Liver (tissue), 9 donors: ENCODE data around the gene GDF11. TPM values are rescaled to one million over a fixed set of nuclear protein-coding genes. Genes with fewer than 3 reads are reported as not detected.

Experiments
- DNase-seq: peaks from one replicate; pipeline ENCODE4 v3.0.0-alpha.2; 2017; ENCODE audit warnings: low spot score
- H3K27ac ChIP-seq, 2 donors: one replicate each; pipeline ENCODE4 v1.7.0; 2013; ENCODE audit warnings: inconsistent platforms in 2 of 2, low read length in 2 of 2, control low read depth in 1 of 2, low read depth in 1 of 2, mild to moderate bottlenecking in 1 of 2
- H3K27me3 ChIP-seq, 4 donors: one replicate each; pipeline versions ENCODE4 v1.6.1 to v1.7.0; 2013; ENCODE audit warnings: low read length in 3 of 4, inconsistent platforms in 1 of 4, mild to moderate bottlenecking in 1 of 4, moderate library complexity in 1 of 4; ENCODE audit not compliant: control insufficient read depth in 4 of 4, insufficient read depth in 4 of 4
- H3K36me3 ChIP-seq, 4 donors: one replicate each; pipeline versions ENCODE4 v1.6.1 to v1.7.0; 2013; ENCODE audit warnings: low read length in 3 of 4, mild to moderate bottlenecking in 3 of 4, low read depth in 1 of 4, moderate library complexity in 1 of 4; ENCODE audit not compliant: control insufficient read depth in 4 of 4, insufficient read depth in 3 of 4
- H3K4me1 ChIP-seq, 4 donors: one replicate each; pipeline versions ENCODE4 v1.6.1 to v1.7.0; 2013; ENCODE audit warnings: low read length in 3 of 4, mild to moderate bottlenecking in 3 of 4, moderate library complexity in 1 of 4; ENCODE audit not compliant: control insufficient read depth in 4 of 4, insufficient read depth in 4 of 4
- H3K4me3 ChIP-seq, 3 donors: one replicate each; pipeline versions ENCODE4 v1.6.1 to v1.7.0; 2013; ENCODE audit warnings: low read length in 3 of 3, control low read depth in 1 of 3, low read depth in 1 of 3, mild to moderate bottlenecking in 1 of 3
- H3K9ac ChIP-seq, 2 donors: one replicate each; pipeline ENCODE4 v1.7.0; 2013; ENCODE audit warnings: low read length in 2 of 2, mild to moderate bottlenecking in 2 of 2, moderate library complexity in 2 of 2, control low read depth in 1 of 2, low read depth in 1 of 2
- H3K9me3 ChIP-seq, 4 donors: one replicate each; pipeline versions ENCODE4 v1.6.1 to v1.7.0; 2013; ENCODE audit warnings: low read length in 3 of 4; ENCODE audit not compliant: control insufficient read depth in 4 of 4
- ATF3 ChIP-seq: IDR thresholded peaks from 2 replicates; pipeline ENCODE4 v1.6.1; 2016; ENCODE audit warnings: antibody characterized with exemption
- CTCF ChIP-seq: fragments of 150-350 bp; IDR thresholded peaks from 2 replicates; pipeline ENCODE4 v1.5.1; 2017; ENCODE audit warnings: improper control_type of control experiment, low read depth, low read length; ENCODE audit not compliant: missing input control
- EGR1 ChIP-seq, 2 donors: IDR thresholded peaks; 2 replicates each; pipeline ENCODE4 v1.6.1; 2016 to 2018; ENCODE audit warnings: antibody characterized with exemption in 2 of 2, low read depth in 2 of 2
- FOXA1 ChIP-seq: IDR thresholded peaks from 2 replicates; pipeline ENCODE4 v1.6.1; 2016; ENCODE audit warnings: antibody characterized with exemption
- FOXA2 ChIP-seq: IDR thresholded peaks from 2 replicates; pipeline ENCODE4 v1.6.1; 2016; ENCODE audit warnings: antibody characterized with exemption
- HNF4A ChIP-seq, 2 donors: conservative IDR thresholded peaks; 2 replicates each; pipeline ENCODE4 v1.6.1; 2016; ENCODE audit warnings: antibody characterized with exemption in 2 of 2, mild to moderate bottlenecking in 2 of 2
- HNF4G ChIP-seq: IDR thresholded peaks from 2 replicates; pipeline ENCODE4 v1.6.1; 2016; ENCODE audit warnings: antibody characterized with exemption
- JUND ChIP-seq, 2 donors: IDR thresholded peaks; 2 replicates each; pipeline ENCODE4 v1.6.1; 2016; ENCODE audit warnings: antibody characterized with exemption in 2 of 2
- NR2F2 ChIP-seq: IDR thresholded peaks from 2 replicates; pipeline ENCODE4 v1.6.1; 2016; ENCODE audit warnings: antibody characterized with exemption
- RAD21 ChIP-seq, 2 donors: IDR thresholded peaks; 2 replicates each; pipeline ENCODE4 v1.6.1; 2016; ENCODE audit warnings: antibody characterized with exemption in 2 of 2, mild to moderate bottlenecking in 2 of 2
- REST ChIP-seq: IDR thresholded peaks from 2 replicates; pipeline ENCODE4 v1.6.1; 2016; ENCODE audit warnings: antibody characterized with exemption, mild to moderate bottlenecking
- RXRA ChIP-seq, 2 donors: IDR thresholded peaks; 2 replicates each; pipeline ENCODE4 v1.6.1; 2017 to 2018; ENCODE audit warnings: antibody characterized with exemption in 2 of 2, mild to moderate bottlenecking in 1 of 2
- SP1 ChIP-seq: IDR thresholded peaks from 2 replicates; pipeline ENCODE4 v1.6.1; 2018; ENCODE audit warnings: antibody characterized with exemption, mild to moderate bottlenecking
- TAF1 ChIP-seq: conservative IDR thresholded peaks from 2 replicates; pipeline ENCODE4 v1.6.1; 2016; ENCODE audit warnings: antibody characterized with exemption, mild to moderate bottlenecking
- YY1 ChIP-seq: IDR thresholded peaks from 2 replicates; pipeline ENCODE4 v1.6.1; 2016; ENCODE audit warnings: antibody characterized with exemption, mild to moderate bottlenecking
- WGBS: extraction: QIAGEN DNeasy Blood & Tissue Kit; methylation state at CpG from one replicate; pipeline ENCODE4 v1.1.7; 2013; 5-methylcytosine and 5-hydroxymethylcytosine counted together
- polyA plus RNA-seq, 2 donors: library from polyadenylated mRNA; stranded (reverse) in 1 of 2; unstranded in 1 of 2; fragments of 200-250 nt in 1 of 2; fragments of >200 nt in 1 of 2; fragmentation: Nextera tagmentation in 1 of 2; extraction: Ambion mirVana in 1 of 2; gene quantifications; one replicate each; pipeline versions ENCODE4 v1.2.1 to v1.2.3, GENCODE V29; 2013 to 2015
- total RNA-seq, 2 donors: library from RNA; depleted of rRNA; stranded (reverse); fragments of >200 nt; gene quantifications; one replicate each; pipeline ENCODE4 v1.2.3, GENCODE V29; 2014
- TF ChIP-seq, protein P1 (sequence below): IDR thresholded peaks from 2 replicates; pipeline ENCODE4 v1.6.1; 2016; ENCODE audit warnings: antibody characterized with exemption
- TF ChIP-seq, protein P2 (sequence below): IDR thresholded peaks from 2 replicates; pipeline ENCODE4 v1.6.1; 2016; ENCODE audit warnings: antibody characterized with exemption
- donor health status: healthy.
- donor health status: healthy.
- donor health status: healthy.
- donor health status: healthy.
- donor health status: healthy.

GDF11 gene
- total and polyA plus RNA-seq, 4 donors, result 0.40 to 5.0 (median 0.70) TPM

DNA sequence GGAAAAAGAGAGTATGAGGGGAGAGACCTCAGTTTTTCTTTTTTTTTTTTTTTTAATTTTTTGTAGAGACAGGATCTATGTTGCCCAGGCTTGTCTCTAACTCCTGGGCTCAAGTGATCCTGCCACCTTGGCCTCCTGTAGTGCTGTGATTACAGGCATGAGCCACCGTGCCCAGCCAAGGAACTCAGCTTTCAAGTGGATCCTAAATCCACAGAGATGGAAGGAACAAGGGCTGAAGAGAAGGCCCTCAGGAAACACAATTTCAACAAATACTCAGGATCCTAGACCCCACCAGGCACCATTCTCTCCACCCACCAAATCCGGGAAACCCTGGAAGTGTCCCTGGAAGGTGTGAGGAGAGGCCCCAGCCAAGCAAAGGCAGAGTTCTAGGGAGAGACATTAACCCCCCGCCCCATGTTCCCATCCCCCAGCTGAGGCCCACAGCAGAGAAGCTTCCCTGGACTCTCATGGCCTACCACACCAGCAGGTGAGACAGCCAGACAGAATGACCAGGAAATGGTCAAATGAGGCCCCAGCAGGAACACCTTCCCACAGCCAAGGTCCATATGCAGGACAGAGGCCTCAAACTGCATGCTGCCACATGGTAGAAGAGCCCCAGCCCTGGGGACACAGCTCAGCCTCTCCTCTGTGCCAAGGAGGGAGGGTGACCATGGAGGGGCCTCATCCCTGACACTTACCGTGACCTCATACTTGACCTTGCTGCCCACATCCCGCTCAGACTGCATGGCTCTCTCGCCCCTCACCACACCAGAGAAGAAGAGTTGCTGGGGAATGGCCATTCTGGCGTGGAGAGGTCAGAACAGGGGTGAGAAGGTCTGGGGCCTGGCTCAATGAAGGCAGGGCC, 49.4 kb upstream of the GDF11 start:
- Histone ChIP-seq H3K36me3 (no peaks in the 10 kb centered on the region), H3K4me3 (no peak overlapping the region), H3K4me1 (no peaks in the 10 kb centered on the region), H3K27ac (no peak overlapping the region), H3K9ac (no peak overlapping the region), H3K9me3 (no peaks in the 10 kb centered on the region), H3K27me3 (no peaks in the 10 kb centered on the region)
- 96% methylated on average over 7 of the region's 7 CpGs for WGBS
- no peak for DNase-seq
- TF ChIP-seq, protein P1, sequence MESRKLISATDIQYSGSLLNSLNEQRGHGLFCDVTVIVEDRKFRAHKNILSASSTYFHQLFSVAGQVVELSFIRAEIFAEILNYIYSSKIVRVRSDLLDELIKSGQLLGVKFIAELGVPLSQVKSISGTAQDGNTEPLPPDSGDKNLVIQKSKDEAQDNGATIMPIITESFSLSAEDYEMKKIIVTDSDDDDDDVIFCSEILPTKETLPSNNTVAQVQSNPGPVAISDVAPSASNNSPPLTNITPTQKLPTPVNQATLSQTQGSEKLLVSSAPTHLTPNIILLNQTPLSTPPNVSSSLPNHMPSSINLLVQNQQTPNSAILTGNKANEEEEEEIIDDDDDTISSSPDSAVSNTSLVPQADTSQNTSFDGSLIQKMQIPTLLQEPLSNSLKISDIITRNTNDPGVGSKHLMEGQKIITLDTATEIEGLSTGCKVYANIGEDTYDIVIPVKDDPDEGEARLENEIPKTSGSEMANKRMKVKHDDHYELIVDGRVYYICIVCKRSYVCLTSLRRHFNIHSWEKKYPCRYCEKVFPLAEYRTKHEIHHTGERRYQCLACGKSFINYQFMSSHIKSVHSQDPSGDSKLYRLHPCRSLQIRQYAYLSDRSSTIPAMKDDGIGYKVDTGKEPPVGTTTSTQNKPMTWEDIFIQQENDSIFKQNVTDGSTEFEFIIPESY, result no peak
- TF ChIP-seq, protein P2, sequence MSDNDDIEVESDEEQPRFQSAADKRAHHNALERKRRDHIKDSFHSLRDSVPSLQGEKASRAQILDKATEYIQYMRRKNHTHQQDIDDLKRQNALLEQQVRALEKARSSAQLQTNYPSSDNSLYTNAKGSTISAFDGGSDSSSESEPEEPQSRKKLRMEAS, result no peak
- TF ChIP-seq JUND (IDR thresholded peaks at IDR 0.05) (no peak), YY1 (no peak), TAF1 (no peak), FOXA1 (no peak), REST (no peak), HNF4G (no peak), ATF3 (no peak)

DNA sequence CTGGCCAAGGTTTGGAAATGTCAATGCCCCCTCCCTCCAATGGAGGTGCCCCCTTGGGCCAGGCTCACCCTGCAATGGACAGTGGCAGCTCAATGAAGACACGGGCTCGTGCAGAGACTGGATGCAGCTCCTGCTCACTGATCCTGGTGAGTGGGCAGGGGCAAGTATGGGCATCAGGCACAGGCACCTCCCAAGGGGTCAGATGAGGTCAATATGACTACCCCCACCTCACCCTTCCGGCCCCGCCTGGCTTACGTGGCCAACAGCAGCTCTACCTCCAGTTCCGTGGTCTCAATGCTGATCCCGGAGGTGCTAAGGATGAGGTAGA, 48.8 kb upstream of the GDF11 start:
- no peaks in the 10 kb centered on the region for H3K4me1 ChIP-seq
- no peaks in the 10 kb centered on the region for H3K9me3 ChIP-seq
- WGBS, result 98% methylated on average over 7 of the region's 7 CpGs
- H3K36me3 ChIP-seq, result no peaks in the 10 kb centered on the region
- no peak overlapping the region for H3K4me3 ChIP-seq
- H3K9ac ChIP-seq, result no peak overlapping the region
- TF ChIP-seq HNF4A (conservative IDR thresholded peaks at IDR 0.05) (no peak), REST (no peak), NR2F2 (no peak), EGR1 (IDR thresholded peaks at IDR 0.05; ENCODE audit: low read depth in 2 of 2) (no peak), FOXA1 (no peak), HNF4G (no peak), JUND (IDR thresholded peaks at IDR 0.05) (no peak), ATF3 (no peak), RXRA (IDR thresholded peaks at IDR 0.05) (no peak), CTCF (no peak), SP1 (no peak), RAD21 (IDR thresholded peaks at IDR 0.05) (no peak), TAF1 (no peak), FOXA2 (no peak)
- TF ChIP-seq, protein P1, result no peak
- H3K27me3 ChIP-seq, result no peaks in the 10 kb centered on the region
- no peak for DNase-seq
- H3K27ac ChIP-seq, result no peak overlapping the region
